Bronchial epithelial cell (primary cell): ENCODE data around the gene SH3TC2. TPM values are rescaled to one million over a fixed set of nuclear protein-coding genes. Genes with fewer than 3 reads are reported as not detected.
"Not testable (repeated sequence)": the region's sequence is repeated elsewhere in the genome, so short reads cannot be mapped to it uniquely, and the experiment has no call there.

Experiments used
- DNase-seq: peaks from one replicate; pipeline ENCODE4 v3.0.0-alpha.2; 2010; ENCODE audit warnings: low read depth
- FAIRE-seq: peaks from 2 replicates; lab custom pipeline; 2011; peaks lifted over from hg19 to GRCh38; lab: Jason Lieb, UNC
- H3K27me3 ChIP-seq: 2 replicates; pipeline ENCODE4 v1.5.1; 2011; ENCODE audit warnings: low read length; ENCODE audit not compliant: control insufficient read depth, insufficient read depth
- H3K36me3 ChIP-seq: 2 replicates; pipeline ENCODE4 v1.5.1; 2011; ENCODE audit warnings: low read length; ENCODE audit not compliant: control insufficient read depth, insufficient read depth
- H3K4me3 ChIP-seq: 2 replicates; pipeline ENCODE4 v1.5.1; 2011; ENCODE audit warnings: mild to moderate bottlenecking, low read depth, low read length, control low read depth
- total RNA-seq: library from RNA; depleted of rRNA; stranded (reverse); fragments of >200 nt; gene quantifications from 2 replicates; pipeline ENCODE4 v1.2.1, GENCODE V29; 2014
- TF ChIP-seq, protein P1 (sequence below): IDR thresholded peaks from 2 replicates; pipeline ENCODE4 v1.5.1; 2011; ENCODE audit warnings: mild to moderate bottlenecking, moderate library complexity, low read length, control low read depth, inconsistent platforms; ENCODE audit not compliant: insufficient read depth, severe bottlenecking

SH3TC2 gene
- total RNA-seq, 1 donor from 2014 or later, result 4.7 TPM

GRCh38 chr5:149080294-149080693 lies 17.4 kb upstream of the SH3TC2 start:
- no peak for DNase-seq
- no peaks in the 10 kb centered on the region for H3K27me3 ChIP-seq
- no peak overlapping the region for H3K4me3 ChIP-seq
- no peaks in the 10 kb centered on the region for H3K36me3 ChIP-seq
- TF ChIP-seq, protein P1, sequence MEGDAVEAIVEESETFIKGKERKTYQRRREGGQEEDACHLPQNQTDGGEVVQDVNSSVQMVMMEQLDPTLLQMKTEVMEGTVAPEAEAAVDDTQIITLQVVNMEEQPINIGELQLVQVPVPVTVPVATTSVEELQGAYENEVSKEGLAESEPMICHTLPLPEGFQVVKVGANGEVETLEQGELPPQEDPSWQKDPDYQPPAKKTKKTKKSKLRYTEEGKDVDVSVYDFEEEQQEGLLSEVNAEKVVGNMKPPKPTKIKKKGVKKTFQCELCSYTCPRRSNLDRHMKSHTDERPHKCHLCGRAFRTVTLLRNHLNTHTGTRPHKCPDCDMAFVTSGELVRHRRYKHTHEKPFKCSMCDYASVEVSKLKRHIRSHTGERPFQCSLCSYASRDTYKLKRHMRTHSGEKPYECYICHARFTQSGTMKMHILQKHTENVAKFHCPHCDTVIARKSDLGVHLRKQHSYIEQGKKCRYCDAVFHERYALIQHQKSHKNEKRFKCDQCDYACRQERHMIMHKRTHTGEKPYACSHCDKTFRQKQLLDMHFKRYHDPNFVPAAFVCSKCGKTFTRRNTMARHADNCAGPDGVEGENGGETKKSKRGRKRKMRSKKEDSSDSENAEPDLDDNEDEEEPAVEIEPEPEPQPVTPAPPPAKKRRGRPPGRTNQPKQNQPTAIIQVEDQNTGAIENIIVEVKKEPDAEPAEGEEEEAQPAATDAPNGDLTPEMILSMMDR, result no peak
- FAIRE-seq, result no peak

- DNase-seq (no peak), FAIRE-seq (no peak)
- H3K27me3 ChIP-seq, result no peaks in the 10 kb centered on the region
- no peak overlapping the region for H3K4me3 ChIP-seq
- H3K36me3 ChIP-seq, result no peaks in the 10 kb centered on the region
- TF ChIP-seq, protein P1, result no peak
These were observed 17.0 kb upstream of the SH3TC2 start for GRCh38 chr5:149079883-149080282.

GRCh38 chr5:149074071-149074470 lies 11.2 kb upstream of the SH3TC2 start:
- DNase-seq (peak; percentile 70), FAIRE-seq (peak; percentile 89)
- H3K27me3 ChIP-seq, H3K36me3 ChIP-seq, H3K4me3 ChIP-seq: not testable (repeated sequence)

DNA sequence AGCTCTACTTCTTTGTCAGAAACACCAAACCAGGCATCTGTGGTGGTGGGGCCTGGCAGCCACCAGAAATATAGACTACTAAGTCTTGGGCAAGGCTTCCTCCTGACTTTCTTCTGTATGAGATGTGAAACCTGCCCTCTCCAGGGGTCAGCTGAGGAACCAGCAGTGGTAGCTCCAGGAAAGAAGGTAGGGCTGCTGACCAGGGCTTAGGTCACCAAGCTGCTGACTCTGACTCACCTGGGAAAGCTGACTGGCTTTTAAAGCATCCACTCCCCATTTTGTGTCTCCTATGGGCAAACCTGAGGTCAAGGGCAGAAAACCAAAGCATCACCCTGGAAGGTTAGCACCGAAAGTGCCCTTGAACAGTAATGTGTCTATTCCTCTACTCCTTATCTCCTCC lies 10.4 kb upstream of the SH3TC2 start:
- DNase-seq (peak; percentile 45), FAIRE-seq (peak; percentile 83)
- Histone ChIP-seq H3K27me3 (no peaks in the 10 kb centered on the region), H3K36me3 (no peaks in the 10 kb centered on the region), H3K4me3 (no peak overlapping the region)
- TF ChIP-seq, protein P1, result no peak

DNA sequence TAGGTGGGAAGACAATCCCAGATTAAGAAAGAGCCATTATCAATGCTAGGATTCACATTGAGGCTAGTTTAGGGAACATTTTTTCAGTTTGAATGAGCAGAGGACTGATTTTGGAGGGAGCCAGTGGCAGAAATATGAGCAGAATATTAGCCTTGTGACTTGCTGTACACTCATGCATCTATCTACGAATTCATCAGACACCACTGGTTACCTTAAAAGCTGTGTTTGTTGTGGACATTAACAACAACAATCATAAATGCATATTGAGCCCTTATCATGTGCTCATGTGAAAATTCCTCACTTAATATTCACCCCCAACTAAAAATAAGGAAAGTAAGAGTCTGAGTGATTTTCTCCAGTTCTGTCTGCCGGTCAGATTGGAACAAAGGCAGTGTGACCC lies 9.9 kb upstream of the SH3TC2 start:
- DNase-seq, result no peak
- TF ChIP-seq, protein P1, result no peak
- H3K4me3 ChIP-seq, result no peak overlapping the region
- no peaks in the 10 kb centered on the region for H3K27me3 ChIP-seq
- no peaks in the 10 kb centered on the region for H3K36me3 ChIP-seq
- no peak for FAIRE-seq

DNA sequence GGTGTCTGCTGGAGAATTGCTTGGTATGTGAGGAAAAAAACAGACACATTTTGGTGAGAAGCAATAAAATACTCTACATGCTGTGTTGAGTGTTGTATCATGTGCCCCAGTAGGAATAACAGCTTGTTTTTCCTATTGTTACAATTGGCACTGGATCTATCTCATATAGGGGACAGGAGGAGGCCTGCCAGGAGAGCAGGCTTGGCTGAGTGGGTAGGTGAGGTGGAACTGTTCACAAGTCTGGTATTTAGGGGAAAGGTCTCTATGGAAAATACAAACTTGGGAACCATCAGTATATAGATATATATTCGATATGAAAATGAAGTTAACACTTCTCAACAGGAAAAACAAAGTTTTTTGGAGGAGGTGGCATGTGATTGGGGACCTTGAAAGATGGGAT lies 9.5 kb upstream of the SH3TC2 start:
- Histone ChIP-seq H3K27me3 (no peaks in the 10 kb centered on the region), H3K36me3 (no peaks in the 10 kb centered on the region), H3K4me3 (no peak overlapping the region)
- TF ChIP-seq, protein P1, result no peak
- FAIRE-seq, result no peak
- DNase-seq, result no peak
